Measurements from ENCODE around the gene TIMM29.

Gene TIMM29

GRCh38 chr19:10928563-10929401 lies at the start of gene TIMM29, which contains the start of gene YIPF2:
Gene TIMM29 (plus strand): TSS chr19:10928811. CDS start chr19:10928823, 12 bp downstream.
Gene YIPF2 (minus strand): TSS chr19:10928639. CDS start chr19:10928410, 229 bp downstream.
- peak; percentile 84 for FAIRE-seq

- no peak for FAIRE-seq
These were observed 47.1 kb upstream of the TIMM29 start for GRCh38 chr19:10881403-10882107.

GRCh38 chr19:10882108-10882457 lies 46.5 kb upstream of the TIMM29 start:
- FAIRE-seq = no peak

- FAIRE-seq = no peak
These were observed 44.3 kb upstream of the TIMM29 start for GRCh38 chr19:10884274-10884673.

GRCh38 chr19:10885201-10886169 lies 43.1 kb upstream of the TIMM29 start:
- no peak for FAIRE-seq

GRCh38 chr19:10887616-10888367 lies 40.8 kb upstream of the TIMM29 start:
- FAIRE-seq = no peak

GRCh38 chr19:10888421-10888866 lies 40.2 kb upstream of the TIMM29 start:
- no peak for FAIRE-seq

- no peak for FAIRE-seq
These were observed 38.7 kb upstream of the TIMM29 start for GRCh38 chr19:10889880-10890279.

- FAIRE-seq = no peak
These were observed 37.1 kb upstream of the TIMM29 start for GRCh38 chr19:10891405-10892086.

- no peak for FAIRE-seq
These were observed 36.4 kb upstream of the TIMM29 start for GRCh38 chr19:10892256-10892655.

- FAIRE-seq = no peak
These were observed 33.7 kb upstream of the TIMM29 start for GRCh38 chr19:10894911-10895213.

GRCh38 chr19:10895363-10895762 lies 33.2 kb upstream of the TIMM29 start:
- FAIRE-seq = no peak

GRCh38 chr19:10895920-10896319 lies 32.7 kb upstream of the TIMM29 start:
- no peak for FAIRE-seq

- no peak for FAIRE-seq
These were observed 31.6 kb upstream of the TIMM29 start for GRCh38 chr19:10896851-10897526.

- FAIRE-seq = no peak
These were observed 30.0 kb upstream of the TIMM29 start for GRCh38 chr19:10898633-10899032.

GRCh38 chr19:10899151-10899653 lies 29.4 kb upstream of the TIMM29 start:
- no peak for FAIRE-seq

- no peak for FAIRE-seq
These were observed 20.7 kb upstream of the TIMM29 start for GRCh38 chr19:10907925-10908324.

- FAIRE-seq = no peak
These were observed 20.1 kb upstream of the TIMM29 start for GRCh38 chr19:10908380-10908960.

- no peak for FAIRE-seq
These were observed 16.8 kb upstream of the TIMM29 start for GRCh38 chr19:10911579-10912363.

Measured in endometrium (tissue), 2 donors.